Activated T-cell treated with anti-CD3 and anti-CD28 coated beads, Interleukin-2, amount 50 U/mL, for 1 hour (primary cell): ENCODE data around the gene FBXW10B.
"Not testable (repeated sequence)": the region's sequence is repeated elsewhere in the genome, so short reads cannot be mapped to it uniquely, and the experiment has no call there.

Source experiments
- DNase-seq: peaks from one replicate; pipeline ENCODE4 v3.0.0-alpha.2; 2020

The FBXW10B gene

GRCh38 chr17:15619331-15620058, at the start of gene FBXW10B:
Gene FBXW10B, minus strand, starts transcription at chr17:15619704. Its CDS starts 192 bp downstream, at chr17:15619512.
- DNase-seq, result not testable (repeated sequence)

- DNase-seq, result no peak
Measured at GRCh38 chr17:15663691-15664090, 44.2 kb upstream of the FBXW10B start.

- no peak for DNase-seq
Measured at GRCh38 chr17:15663176-15663575, 43.7 kb upstream of the FBXW10B start.

GRCh38 chr17:15662681-15663080, 43.2 kb upstream of the FBXW10B start:
- no peak for DNase-seq

GRCh38 chr17:15660077-15660476, 40.6 kb upstream of the FBXW10B start:
- no peak for DNase-seq

- no peak for DNase-seq
Measured at GRCh38 chr17:15659663-15660062, 40.2 kb upstream of the FBXW10B start.

GRCh38 chr17:15659236-15659635, 39.7 kb upstream of the FBXW10B start:
- no peak for DNase-seq

GRCh38 chr17:15658296-15658695, 38.8 kb upstream of the FBXW10B start:
- no peak for DNase-seq

- DNase-seq, result no peak
Measured at GRCh38 chr17:15657868-15658267, 38.4 kb upstream of the FBXW10B start.

- no peak for DNase-seq
Measured at GRCh38 chr17:15654886-15655561, 35.5 kb upstream of the FBXW10B start.

- DNase-seq, result not testable (repeated sequence)
Measured at GRCh38 chr17:15654401-15654800, 34.9 kb upstream of the FBXW10B start.

- no peak for DNase-seq
Measured at GRCh38 chr17:15652960-15653359, 33.5 kb upstream of the FBXW10B start.

- no peak for DNase-seq
Measured at GRCh38 chr17:15651583-15652110, 32.1 kb upstream of the FBXW10B start.

- DNase-seq, result no peak
Measured at GRCh38 chr17:15650741-15651582, 31.5 kb upstream of the FBXW10B start.

- no peak for DNase-seq
Measured at GRCh38 chr17:15649861-15650421, 30.4 kb upstream of the FBXW10B start.

GRCh38 chr17:15648386-15648785, 28.9 kb upstream of the FBXW10B start:
- no peak for DNase-seq

GRCh38 chr17:15645942-15646312, 26.4 kb upstream of the FBXW10B start:
- DNase-seq, result not testable (repeated sequence)

GRCh38 chr17:15645099-15645941, 25.8 kb upstream of the FBXW10B start:
- not testable (repeated sequence) for DNase-seq

- not testable (repeated sequence) for DNase-seq
Measured at GRCh38 chr17:15642505-15643251, 23.2 kb upstream of the FBXW10B start.

- not testable (repeated sequence) for DNase-seq
Measured at GRCh38 chr17:15642014-15642413, 22.5 kb upstream of the FBXW10B start.

- not testable (repeated sequence) for DNase-seq
Measured at GRCh38 chr17:15630930-15631453, 11.5 kb upstream of the FBXW10B start.
